ENCODE measurements around the gene CMTM4. TPM values are rescaled to one million over a fixed set of nuclear protein-coding genes. Genes with fewer than 3 reads are reported as not detected.

CMTM4 gene
- total RNA-seq, 1 experiment from 2014 or later, result 77.8 TPM

GRCh38 chr16:66601471-66601870, 95.1 kb downstream of the CMTM4 start:
- ATAC-seq, result no peak
- no peak for DNase-seq (ENCODE audit: low read depth, low spot score)
- Histone ChIP-seq H3K4me1 (ENCODE audit: control insufficient read depth in 1 of 2, insufficient read depth in 2 of 2, low read length in 2 of 2) (peaks cover 15 to 20% of the 10 kb centered on the region in 2 experiments), H3K36me3 (ENCODE audit: control insufficient read depth in 1 of 2, insufficient read depth in 2 of 2, low read length in 2 of 2) (no peaks in the 10 kb centered on the region), H3K9me3 (ENCODE audit: control insufficient read depth in 1 of 2, insufficient read depth in 1 of 2, low read depth in 1 of 2, low read length in 2 of 2) (no peaks in the 10 kb centered on the region), H2AFZ (ENCODE audit: low read depth, low read length, poor library complexity, severe bottlenecking) (no peak overlapping the region), H3K4me2 (ENCODE audit: low read length) (no peak overlapping the region), H3K4me3 (replicated peaks in 1 of 2; ENCODE audit: low read depth in 1 of 2, low read length in 2 of 2) (no peak overlapping the region), H3K27me3 (ENCODE audit: insufficient read depth, low read length) (no peaks in the 10 kb centered on the region), H3K27ac (ENCODE audit: low read depth, low read length) (no peak overlapping the region), H3K9ac (ENCODE audit: low read length) (no peak overlapping the region), H4K20me1 (ENCODE audit: insufficient read depth) (no peaks in the 10 kb centered on the region), H3K9me2 (ENCODE audit: insufficient read depth) (no peaks in the 10 kb centered on the region), H3K79me2 (ENCODE audit: insufficient read depth, low read length) (peaks cover 8% of the 10 kb centered on the region; the same call in 1 of the 2 replicates)
- ChIA-PET CTCF (no interaction called here), RAD21 (ENCODE audit: low non-redundant PET in 1 of 2, low total read pairs in 2 of 2, uncharacterized antibody in 2 of 2, unreplicated experiment in 2 of 2) (no interaction called here), POLR2A (interaction anchor here (0.6 kb wide), 1 partner anchor 9 kb away, joined by 3 read pairs; no protein-coding TSS in a partner anchor)
- no TSS peak for BruUV-seq (replicated peaks)
- TF ChIP-seq ZNF274 (IDR thresholded peaks at IDR 0.05; ENCODE audit: low read depth, low read length) (no peak), SRF (IDR thresholded peaks at IDR 0.05; ENCODE audit: low read depth) (no peak), CTCF (IDR thresholded peaks at IDR 0.05 in 2 of 3, conservative IDR thresholded peaks at IDR 0.05 in 1 of 3; ENCODE audit: borderline replicate concordance in 1 of 3, insufficient read depth in 1 of 3, low read depth in 2 of 3, low read length in 2 of 3) (no peak), POLR2AphosphoS5 (IDR thresholded peaks at IDR 0.05; ENCODE audit: low read depth, low read length) (no peak), SP1 (IDR thresholded peaks at IDR 0.05; ENCODE audit: low read depth) (no peak), REST (IDR thresholded peaks at IDR 0.05; ENCODE audit: low read depth) (no peak), CBX3 (IDR thresholded peaks at IDR 0.05; ENCODE audit: low read depth) (no peak), RAD21 (IDR thresholded peaks at IDR 0.05; ENCODE audit: low read depth) (no peak), CEBPB (IDR thresholded peaks at IDR 0.05; ENCODE audit: low read depth) (no peak), EGR1 (IDR thresholded peaks at IDR 0.05; ENCODE audit: low read depth) (no peak), SIN3A (IDR thresholded peaks at IDR 0.05; ENCODE audit: low read depth) (no peak), ZFX (IDR thresholded peaks at IDR 0.05) (no peak)
- intact Hi-C loops (cut with micrococcal nuclease), result no loop called here

Measured in HCT116 (cell line).